Measurements from ENCODE around the gene UCK1. TPM values are rescaled to one million over a fixed set of nuclear protein-coding genes. Genes with fewer than 3 reads are reported as not detected.

UCK1 gene
- polyA plus RNA-seq, 2 donors: 17.3 to 19.4 TPM

DNA sequence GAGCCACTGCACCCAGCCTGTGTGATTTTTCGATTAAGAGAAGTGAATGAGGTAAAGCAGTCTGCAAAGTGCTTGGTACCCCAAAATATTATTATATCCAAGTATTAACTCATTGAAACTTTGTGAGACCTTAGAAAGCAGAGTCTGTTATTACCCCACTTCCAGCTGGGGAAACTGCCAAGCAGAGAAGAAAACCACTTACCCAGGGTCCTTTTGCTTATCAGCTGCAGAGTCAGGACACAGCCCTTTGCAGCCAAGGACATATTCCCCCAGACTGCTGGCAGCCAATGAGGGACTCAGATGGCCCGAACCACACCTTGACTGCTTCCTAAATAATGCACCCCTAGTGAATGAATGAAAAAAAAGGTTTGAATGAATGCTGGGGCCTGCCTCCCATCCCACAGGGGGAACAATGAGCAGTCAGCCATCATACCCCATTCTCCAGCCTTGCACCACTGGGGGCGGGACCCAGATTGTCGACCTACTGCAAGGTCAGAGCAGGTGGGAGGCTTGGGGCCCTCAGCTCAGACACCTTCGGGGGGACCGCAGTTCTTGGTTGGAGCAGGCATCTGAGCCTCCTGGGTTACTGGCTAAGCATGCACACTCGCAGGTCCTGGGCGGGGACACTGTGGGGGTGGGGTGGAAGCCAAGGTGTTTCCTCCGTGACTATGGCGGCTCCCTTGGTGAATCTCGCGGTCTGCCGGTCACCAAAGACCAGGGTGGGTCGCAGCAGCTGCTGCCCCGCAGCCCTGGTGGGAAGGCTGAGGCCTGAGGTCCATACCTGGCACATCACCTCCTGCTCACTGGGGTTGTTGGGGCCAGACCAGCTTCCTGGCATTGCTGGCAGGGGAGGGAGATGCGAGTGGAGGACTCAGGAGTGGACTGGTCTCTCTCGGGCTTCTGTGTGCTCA lies 43.9 kb upstream of the UCK1 start:
- Histone ChIP-seq H3K27ac (ENCODE audit: low read depth in 2 of 2, low read length in 1 of 2) (no peak overlapping the region), H3K4me3 (ENCODE audit: low read depth in 1 of 2, low read length in 2 of 2) (no peak overlapping the region), H3K4me1 (ENCODE audit: control insufficient read depth in 2 of 2, insufficient read depth in 2 of 2, low read length in 1 of 2) (no peaks in the 10 kb centered on the region), H3K9me3 (ENCODE audit: control insufficient read depth in 2 of 2, insufficient read depth in 1 of 2, low read depth in 1 of 2, low read length in 1 of 2) (no peaks in the 10 kb centered on the region), H3K36me3 (ENCODE audit: control insufficient read depth in 2 of 2, insufficient read depth in 2 of 2, low read length in 1 of 2) (peaks cover 10 to 32% of the 10 kb centered on the region in 2 donors), H3K27me3 (ENCODE audit: control insufficient read depth in 1 of 2, insufficient read depth in 2 of 2, low read length in 2 of 2) (no peaks in the 10 kb centered on the region)
- 92 to 96% methylated on average over 17 of the region's 17 CpGs for WGBS, 2 donors

DNA sequence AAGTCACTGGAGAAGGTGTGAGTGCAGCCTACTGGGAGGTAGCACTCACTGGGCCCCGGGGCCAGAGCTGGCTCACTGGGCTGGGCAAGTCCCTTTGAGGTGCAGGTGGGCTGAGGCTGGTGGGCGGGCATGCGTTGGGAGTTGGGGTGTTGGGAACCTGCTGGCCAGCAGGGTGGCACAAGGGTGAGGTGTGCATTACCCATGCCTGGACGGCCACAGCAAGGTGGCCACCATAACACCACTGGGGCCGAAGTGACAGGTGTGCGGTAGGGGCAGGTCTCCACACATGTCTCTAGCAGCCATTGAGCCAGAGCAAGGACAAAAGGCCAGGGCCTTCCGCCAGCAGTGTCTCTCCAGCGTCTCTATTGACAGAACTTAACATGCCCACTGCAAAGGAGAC lies 36.8 kb upstream of the UCK1 start:
- Histone ChIP-seq H3K27ac (ENCODE audit: low read depth in 2 of 2, low read length in 1 of 2) (no peak overlapping the region), H3K4me1 (ENCODE audit: control insufficient read depth in 2 of 2, insufficient read depth in 2 of 2, low read length in 1 of 2) (no peaks in the 10 kb centered on the region), H3K9me3 (ENCODE audit: control insufficient read depth in 2 of 2, insufficient read depth in 1 of 2, low read depth in 1 of 2, low read length in 1 of 2) (no peaks in the 10 kb centered on the region), H3K36me3 (ENCODE audit: control insufficient read depth in 2 of 2, insufficient read depth in 2 of 2, low read length in 1 of 2) (peaks cover 0 to 2% of the 10 kb centered on the region in 2 donors), H3K4me3 (ENCODE audit: low read depth in 1 of 2, low read length in 2 of 2) (no peak overlapping the region), H3K27me3 (ENCODE audit: control insufficient read depth in 1 of 2, insufficient read depth in 2 of 2, low read length in 2 of 2) (no peaks in the 10 kb centered on the region)
- WGBS, 2 donors: 95 to 96% methylated on average over 8 of the region's 8 CpGs

DNA sequence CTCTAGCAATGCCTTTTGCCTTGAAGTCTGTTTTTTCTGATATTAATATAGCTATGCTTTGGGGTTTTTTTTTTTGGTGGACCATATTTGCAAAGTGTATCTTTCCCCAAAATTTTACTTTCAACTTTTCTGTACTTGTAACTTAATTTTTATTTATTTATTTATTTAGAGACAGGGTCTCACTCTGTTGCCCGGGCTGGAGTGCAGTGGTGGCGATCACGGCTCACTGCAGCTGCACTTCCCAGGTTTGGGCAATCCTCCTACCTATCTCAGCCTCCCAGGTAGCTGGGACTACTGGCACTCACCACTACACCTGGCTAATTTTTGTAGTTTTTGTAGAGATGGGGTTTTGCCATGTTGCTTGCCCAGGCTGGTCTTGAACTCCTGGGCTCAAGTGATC lies 35.1 kb upstream of the UCK1 start:
- no peak overlapping the region for H3K4me3 ChIP-seq (ENCODE audit: low read depth in 1 of 2, low read length in 2 of 2)
- WGBS, 2 donors: 99 to 100% methylated on average over 3 of the region's 3 CpGs
- H3K27me3 ChIP-seq (ENCODE audit: control insufficient read depth in 1 of 2, insufficient read depth in 2 of 2, low read length in 2 of 2): no peaks in the 10 kb centered on the region
- H3K9me3 ChIP-seq (ENCODE audit: control insufficient read depth in 2 of 2, insufficient read depth in 1 of 2, low read depth in 1 of 2, low read length in 1 of 2): no peaks in the 10 kb centered on the region
- peaks cover 0 to 2% of the 10 kb centered on the region in 2 donors for H3K36me3 ChIP-seq (ENCODE audit: control insufficient read depth in 2 of 2, insufficient read depth in 2 of 2, low read length in 1 of 2)
- H3K27ac ChIP-seq (ENCODE audit: low read depth in 2 of 2, low read length in 1 of 2): no peak overlapping the region
- H3K4me1 ChIP-seq (ENCODE audit: control insufficient read depth in 2 of 2, insufficient read depth in 2 of 2, low read length in 1 of 2): no peaks in the 10 kb centered on the region

DNA sequence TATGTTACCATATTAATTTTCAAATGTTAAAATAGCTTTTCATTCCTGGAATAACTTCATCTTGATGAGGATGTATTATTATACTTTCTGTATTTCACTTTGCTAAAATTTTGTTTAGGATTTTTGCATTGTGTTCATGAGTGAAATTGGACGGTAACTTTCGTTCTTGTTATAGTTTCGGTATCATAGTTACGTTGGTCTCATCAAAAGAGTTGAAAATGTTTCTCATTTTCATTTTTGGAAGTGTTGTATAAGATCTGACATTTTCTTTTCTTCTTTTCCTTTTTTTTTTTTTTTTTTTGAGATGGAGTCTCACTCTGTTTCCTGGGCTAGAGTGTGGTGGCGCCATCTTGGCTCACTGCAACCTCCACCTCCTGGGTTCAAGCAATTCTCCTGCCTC lies 34.3 kb upstream of the UCK1 start:
- Histone ChIP-seq H3K4me1 (ENCODE audit: control insufficient read depth in 2 of 2, insufficient read depth in 2 of 2, low read length in 1 of 2) (no peaks in the 10 kb centered on the region), H3K36me3 (ENCODE audit: control insufficient read depth in 2 of 2, insufficient read depth in 2 of 2, low read length in 1 of 2) (peaks cover 0 to 2% of the 10 kb centered on the region in 2 donors), H3K27me3 (ENCODE audit: control insufficient read depth in 1 of 2, insufficient read depth in 2 of 2, low read length in 2 of 2) (no peaks in the 10 kb centered on the region), H3K27ac (ENCODE audit: low read depth in 2 of 2, low read length in 1 of 2) (no peak overlapping the region), H3K9me3 (ENCODE audit: control insufficient read depth in 2 of 2, insufficient read depth in 1 of 2, low read depth in 1 of 2, low read length in 1 of 2) (no peaks in the 10 kb centered on the region), H3K4me3 (ENCODE audit: low read depth in 1 of 2, low read length in 2 of 2) (no peak overlapping the region)
- 85 to 95% methylated on average over 5 of the region's 5 CpGs for WGBS, 2 donors

DNA sequence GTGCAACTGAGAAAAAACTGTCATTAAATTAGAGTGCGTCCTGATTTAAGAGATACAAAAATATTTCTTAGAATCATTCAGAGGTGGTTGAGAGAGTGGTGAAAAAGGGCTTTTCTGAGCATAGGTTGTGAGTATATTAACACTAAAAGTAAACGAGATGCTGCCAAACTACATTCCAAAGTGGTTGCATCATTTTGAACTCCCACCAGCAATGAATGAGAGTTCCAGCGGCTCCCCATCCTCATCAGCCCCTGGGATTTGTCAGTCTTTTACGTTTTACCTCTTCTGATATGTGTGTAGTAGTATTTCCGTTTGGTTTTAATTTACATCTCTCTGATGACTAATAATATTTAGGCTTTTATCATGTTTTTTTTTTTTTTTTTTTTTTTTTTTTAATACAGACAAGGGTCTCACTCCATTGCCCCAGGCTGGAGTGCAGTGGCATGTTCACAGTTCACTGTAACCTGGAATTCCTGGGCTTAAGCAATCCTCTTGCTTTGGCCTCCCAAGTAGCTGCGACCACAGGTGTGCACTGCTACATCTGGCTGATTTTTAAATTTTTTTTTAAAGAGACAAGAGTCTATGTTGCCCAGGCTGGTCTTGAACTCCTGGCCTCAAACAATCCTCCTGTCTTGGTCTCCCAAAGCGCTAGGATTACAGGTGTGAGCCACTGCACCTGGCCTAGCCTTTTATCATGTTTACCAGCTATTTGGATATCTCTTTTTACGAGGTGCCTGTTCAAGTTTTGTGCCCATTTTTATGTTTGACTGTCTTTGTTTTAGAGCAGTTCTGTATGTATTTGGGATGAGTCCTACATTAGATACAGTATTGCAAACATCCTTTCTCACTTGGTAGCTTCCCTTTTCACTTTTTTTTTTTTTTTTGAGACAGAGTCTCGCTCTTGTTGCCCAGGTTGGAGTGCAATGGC lies 31.2 kb upstream of the UCK1 start:
- WGBS, 2 donors: 59 to 61% methylated on average over 9 of the region's 9 CpGs
- H3K4me1 ChIP-seq (ENCODE audit: control insufficient read depth in 2 of 2, insufficient read depth in 2 of 2, low read length in 1 of 2): no peaks in the 10 kb centered on the region
- no peak overlapping the region for H3K4me3 ChIP-seq (ENCODE audit: low read depth in 1 of 2, low read length in 2 of 2)
- H3K27ac ChIP-seq (ENCODE audit: low read depth in 2 of 2, low read length in 1 of 2): no peak overlapping the region
- H3K27me3 ChIP-seq (ENCODE audit: control insufficient read depth in 1 of 2, insufficient read depth in 2 of 2, low read length in 2 of 2): no peaks in the 10 kb centered on the region
- no peaks in the 10 kb centered on the region for H3K9me3 ChIP-seq (ENCODE audit: control insufficient read depth in 2 of 2, insufficient read depth in 1 of 2, low read depth in 1 of 2, low read length in 1 of 2)
- H3K36me3 ChIP-seq (ENCODE audit: control insufficient read depth in 2 of 2, insufficient read depth in 2 of 2, low read length in 1 of 2): no peaks in the 10 kb centered on the region

DNA sequence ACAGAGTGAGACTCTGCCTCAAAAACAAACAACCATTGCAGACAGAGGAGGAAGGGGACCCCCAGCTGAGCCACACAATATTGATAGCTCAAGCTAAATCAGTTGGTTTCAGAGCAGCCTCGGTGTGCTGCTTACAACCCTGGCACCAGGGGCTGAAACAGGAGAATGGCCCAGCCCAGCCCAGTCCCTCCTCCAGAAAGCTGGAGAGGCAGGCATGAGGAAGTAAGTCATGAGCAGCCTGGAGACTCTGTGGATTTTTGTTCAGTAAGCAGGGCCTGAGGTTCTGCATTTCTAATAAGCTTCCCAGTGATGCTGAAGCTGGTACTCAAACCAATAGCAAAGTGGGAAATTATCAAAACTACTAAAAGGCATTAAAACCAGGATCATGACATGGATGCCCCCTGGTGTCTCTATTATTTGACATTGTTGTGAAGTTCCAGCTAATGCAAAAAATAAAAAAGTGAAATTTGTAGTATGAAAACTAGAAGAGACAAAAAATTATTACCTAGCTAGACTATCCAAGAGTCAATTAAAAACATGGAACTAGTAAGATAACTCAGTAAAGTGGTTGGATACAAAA lies 28.4 kb upstream of the UCK1 start:
- 69 to 79% methylated on average over 1 of the region's 1 CpG for WGBS, 2 donors
- Histone ChIP-seq H3K9me3 (ENCODE audit: control insufficient read depth in 2 of 2, insufficient read depth in 1 of 2, low read depth in 1 of 2, low read length in 1 of 2) (no peaks in the 10 kb centered on the region), H3K36me3 (ENCODE audit: control insufficient read depth in 2 of 2, insufficient read depth in 2 of 2, low read length in 1 of 2) (no peaks in the 10 kb centered on the region), H3K4me1 (ENCODE audit: control insufficient read depth in 2 of 2, insufficient read depth in 2 of 2, low read length in 1 of 2) (no peaks in the 10 kb centered on the region), H3K4me3 (ENCODE audit: low read depth in 1 of 2, low read length in 2 of 2) (no peak overlapping the region), H3K27me3 (ENCODE audit: control insufficient read depth in 1 of 2, insufficient read depth in 2 of 2, low read length in 2 of 2) (peaks cover 0 to 4% of the 10 kb centered on the region in 2 donors), H3K27ac (ENCODE audit: low read depth in 2 of 2, low read length in 1 of 2) (no peak overlapping the region)

DNA sequence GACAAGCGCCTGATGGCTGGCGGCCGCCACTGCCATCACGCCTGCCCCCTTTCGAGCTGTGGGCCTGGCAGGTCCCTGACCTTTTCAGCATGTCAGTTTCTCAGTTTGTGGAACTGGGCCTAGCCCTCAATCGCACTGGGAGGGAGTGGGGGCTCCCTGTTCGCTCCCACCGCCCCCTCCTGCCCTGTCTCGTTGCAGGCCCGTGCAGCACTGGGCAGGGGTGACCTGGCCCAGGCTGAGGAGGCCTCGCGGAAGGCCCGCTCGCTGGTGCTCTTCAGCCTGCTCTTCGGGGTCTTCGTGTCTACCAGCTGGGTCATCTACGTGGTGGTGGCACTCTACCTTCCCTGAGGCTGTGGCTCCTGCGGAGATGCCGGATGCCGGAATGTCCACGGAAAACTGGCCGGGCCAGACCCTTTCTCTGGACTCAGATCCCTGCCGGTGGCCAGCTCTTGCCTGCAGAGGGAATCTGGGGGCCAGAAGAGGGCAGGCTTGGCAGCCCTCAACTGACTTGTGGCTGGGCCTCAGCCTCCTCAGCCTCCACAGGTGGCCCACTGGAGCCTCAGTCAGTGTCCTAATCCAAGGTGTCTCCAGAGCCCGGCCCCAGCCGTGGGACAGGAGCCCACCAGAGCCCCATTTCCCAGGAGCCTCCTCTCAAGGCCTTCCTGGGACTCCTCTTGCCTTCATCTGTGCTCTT lies 26.9 kb upstream of the UCK1 start:
- no peak overlapping the region for H3K4me3 ChIP-seq (ENCODE audit: low read depth in 1 of 2, low read length in 2 of 2)
- H3K27ac ChIP-seq (ENCODE audit: low read depth in 2 of 2, low read length in 1 of 2): no peak overlapping the region
- H3K4me1 ChIP-seq (ENCODE audit: control insufficient read depth in 2 of 2, insufficient read depth in 2 of 2, low read length in 1 of 2): no peaks in the 10 kb centered on the region
- H3K36me3 ChIP-seq (ENCODE audit: control insufficient read depth in 2 of 2, insufficient read depth in 2 of 2, low read length in 1 of 2): no peaks in the 10 kb centered on the region
- 94 to 95% methylated on average over 25 of the region's 25 CpGs for WGBS, 2 donors
- H3K9me3 ChIP-seq (ENCODE audit: control insufficient read depth in 2 of 2, insufficient read depth in 1 of 2, low read depth in 1 of 2, low read length in 1 of 2): peaks cover 0 to 3% of the 10 kb centered on the region in 2 donors
- peaks cover 0 to 5% of the 10 kb centered on the region in 2 donors for H3K27me3 ChIP-seq (ENCODE audit: control insufficient read depth in 1 of 2, insufficient read depth in 2 of 2, low read length in 2 of 2)

DNA sequence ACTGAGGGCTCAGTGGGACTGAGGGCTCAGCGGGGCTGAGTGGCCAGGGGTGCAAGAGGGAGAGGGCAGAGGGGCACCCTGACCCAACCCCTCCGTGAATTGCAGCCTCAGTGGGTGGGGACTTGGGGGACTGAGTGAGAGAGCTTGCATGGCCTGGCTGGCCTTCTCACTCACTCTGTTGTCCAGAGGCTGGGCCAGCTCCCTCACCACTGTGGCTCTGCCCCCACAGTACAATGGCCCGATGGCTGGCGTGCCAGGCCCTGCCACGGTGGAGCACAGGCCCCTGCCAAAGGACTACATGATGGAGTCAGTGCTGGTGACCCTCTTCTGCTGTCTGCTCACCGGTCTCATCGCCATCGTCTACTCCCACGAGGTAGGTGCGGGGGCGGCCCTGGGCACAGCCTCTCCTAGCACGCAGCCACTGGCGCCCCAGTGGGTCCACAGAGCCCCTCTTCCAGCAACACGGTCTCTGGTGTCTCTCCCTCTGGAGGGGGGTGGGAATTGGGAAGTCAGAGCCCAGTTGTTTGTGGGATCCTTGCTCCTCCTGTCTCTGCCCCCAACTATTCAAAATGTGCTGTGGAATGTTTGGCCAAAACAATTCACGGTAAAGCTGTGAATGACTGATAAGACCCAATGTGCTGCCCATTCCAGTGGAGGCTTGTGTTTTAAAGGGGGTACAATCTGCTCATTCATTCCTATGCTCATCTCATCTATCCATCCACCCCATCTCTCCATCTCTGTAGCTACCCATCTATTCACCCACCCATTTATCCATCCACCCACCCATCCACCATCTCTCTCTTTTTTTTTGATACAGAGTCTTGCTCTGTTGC lies 25.0 kb upstream of the UCK1 start:
- Histone ChIP-seq H3K9me3 (ENCODE audit: control insufficient read depth in 2 of 2, insufficient read depth in 1 of 2, low read depth in 1 of 2, low read length in 1 of 2) (peaks cover 0 to 3% of the 10 kb centered on the region in 2 donors), H3K27ac (ENCODE audit: low read depth in 2 of 2, low read length in 1 of 2) (no peak overlapping the region), H3K4me3 (ENCODE audit: low read depth in 1 of 2, low read length in 2 of 2) (no peak overlapping the region), H3K4me1 (ENCODE audit: control insufficient read depth in 2 of 2, insufficient read depth in 2 of 2, low read length in 1 of 2) (no peaks in the 10 kb centered on the region), H3K27me3 (ENCODE audit: control insufficient read depth in 1 of 2, insufficient read depth in 2 of 2, low read length in 2 of 2) (peaks cover 0 to 5% of the 10 kb centered on the region in 2 donors), H3K36me3 (ENCODE audit: control insufficient read depth in 2 of 2, insufficient read depth in 2 of 2, low read length in 1 of 2) (no peaks in the 10 kb centered on the region)
- WGBS, 2 donors: 88 to 90% methylated on average over 15 of the region's 15 CpGs

All from esophagus (tissue), 2 donors.